Measurements from ENCODE around the gene SLC24A4. TPM values are rescaled to one million over a fixed set of nuclear protein-coding genes. Genes with fewer than 3 reads are reported as not detected.

Gene SLC24A4
- total and polyA plus RNA-seq, 4 donors, result 0.47 to 2.4 (median 1.0) TPM

DNA sequence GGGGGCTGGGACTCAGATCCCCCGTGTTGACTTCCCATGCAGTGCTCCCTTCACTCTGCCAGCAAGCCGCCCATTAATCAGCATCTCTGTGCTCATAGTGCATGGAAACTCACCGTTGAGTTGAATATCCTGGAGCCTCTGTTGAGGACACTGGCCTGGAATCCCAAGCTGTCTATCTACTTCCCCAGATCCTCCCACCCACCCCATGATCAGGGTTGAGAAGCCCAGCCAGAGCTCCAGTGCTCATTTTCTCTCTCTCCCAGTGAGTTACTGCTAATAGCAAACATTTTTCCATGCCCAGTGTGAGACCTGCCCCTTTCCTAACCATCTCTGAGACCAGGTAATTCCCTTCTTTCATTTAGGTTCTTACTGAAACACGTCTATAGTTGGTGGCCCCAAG is 88.2 kb downstream of the SLC24A4 start:
- Histone ChIP-seq H3K27ac (ENCODE audit: low read depth in 1 of 2, low read length in 1 of 2) (no peak overlapping the region), H3K4me3 (no peak overlapping the region), H3K4me1 (ENCODE audit: control insufficient read depth in 5 of 5, insufficient read depth in 5 of 5, low read length in 5 of 5) (peaks cover 0 to 6% (median 3%) of the 10 kb centered on the region in 5 donors), H3K9ac (ENCODE audit: insufficient read depth in 1 of 2, low read length in 2 of 2) (no peak overlapping the region), H3K27me3 (ENCODE audit: control insufficient read depth in 3 of 3, insufficient read depth in 3 of 3, low read length in 2 of 3) (no peaks in the 10 kb centered on the region), H3K9me3 (ENCODE audit: control insufficient read depth in 4 of 4, insufficient read depth in 3 of 4, low read length in 3 of 4) (peaks cover 0 to 7% (median 0%) of the 10 kb centered on the region in 4 donors), H3K36me3 (ENCODE audit: control insufficient read depth in 4 of 4, insufficient read depth in 4 of 4, low read length in 4 of 4) (no peaks in the 10 kb centered on the region)
- no peak for DNase-seq
- TF ChIP-seq, protein P1, sequence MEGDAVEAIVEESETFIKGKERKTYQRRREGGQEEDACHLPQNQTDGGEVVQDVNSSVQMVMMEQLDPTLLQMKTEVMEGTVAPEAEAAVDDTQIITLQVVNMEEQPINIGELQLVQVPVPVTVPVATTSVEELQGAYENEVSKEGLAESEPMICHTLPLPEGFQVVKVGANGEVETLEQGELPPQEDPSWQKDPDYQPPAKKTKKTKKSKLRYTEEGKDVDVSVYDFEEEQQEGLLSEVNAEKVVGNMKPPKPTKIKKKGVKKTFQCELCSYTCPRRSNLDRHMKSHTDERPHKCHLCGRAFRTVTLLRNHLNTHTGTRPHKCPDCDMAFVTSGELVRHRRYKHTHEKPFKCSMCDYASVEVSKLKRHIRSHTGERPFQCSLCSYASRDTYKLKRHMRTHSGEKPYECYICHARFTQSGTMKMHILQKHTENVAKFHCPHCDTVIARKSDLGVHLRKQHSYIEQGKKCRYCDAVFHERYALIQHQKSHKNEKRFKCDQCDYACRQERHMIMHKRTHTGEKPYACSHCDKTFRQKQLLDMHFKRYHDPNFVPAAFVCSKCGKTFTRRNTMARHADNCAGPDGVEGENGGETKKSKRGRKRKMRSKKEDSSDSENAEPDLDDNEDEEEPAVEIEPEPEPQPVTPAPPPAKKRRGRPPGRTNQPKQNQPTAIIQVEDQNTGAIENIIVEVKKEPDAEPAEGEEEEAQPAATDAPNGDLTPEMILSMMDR (IDR thresholded peaks at IDR 0.05; ENCODE audit: control extremely low read depth, extremely low read depth), result no peak
- WGBS, 2 donors, result 67 to 71% methylated on average over 4 of the region's 4 CpGs
- ATAC-seq (ENCODE audit: insufficient read depth, low FRiP score), result no peak

DNA sequence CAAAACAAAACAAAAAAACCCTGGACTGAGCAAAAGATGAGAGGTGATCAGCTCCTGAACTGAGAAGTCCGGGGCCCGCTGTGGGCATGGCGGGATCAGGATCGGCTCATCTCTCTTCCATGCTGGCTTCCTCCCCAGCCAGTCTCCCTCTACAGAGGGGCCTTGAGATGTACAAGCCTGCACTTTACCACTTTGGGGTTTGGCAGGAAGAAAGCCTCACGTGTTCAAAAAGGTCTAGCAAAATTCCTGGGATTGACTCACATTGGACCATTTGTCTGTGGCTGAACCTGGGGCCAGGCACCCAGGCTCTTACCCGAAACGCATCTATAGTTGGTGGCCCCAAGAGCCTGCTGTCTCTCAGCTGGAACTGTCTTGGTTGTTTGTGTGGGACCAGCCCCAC is 89.0 kb downstream of the SLC24A4 start:
- Histone ChIP-seq H3K27me3 (ENCODE audit: control insufficient read depth in 3 of 3, insufficient read depth in 3 of 3, low read length in 2 of 3) (no peaks in the 10 kb centered on the region), H3K4me3 (no peak overlapping the region), H3K4me1 (ENCODE audit: control insufficient read depth in 5 of 5, insufficient read depth in 5 of 5, low read length in 5 of 5) (peaks cover 0 to 4% (median 3%) of the 10 kb centered on the region in 5 donors), H3K27ac (ENCODE audit: low read depth in 1 of 2, low read length in 1 of 2) (no peak overlapping the region), H3K9ac (ENCODE audit: insufficient read depth in 1 of 2, low read length in 2 of 2) (no peak overlapping the region), H3K36me3 (ENCODE audit: control insufficient read depth in 4 of 4, insufficient read depth in 4 of 4, low read length in 4 of 4) (no peaks in the 10 kb centered on the region), H3K9me3 (ENCODE audit: control insufficient read depth in 4 of 4, insufficient read depth in 3 of 4, low read length in 3 of 4) (peaks cover 0 to 2% (median 0%) of the 10 kb centered on the region in 4 donors)
- DNase-seq (no peak), ATAC-seq (ENCODE audit: insufficient read depth, low FRiP score) (no peak)
- TF ChIP-seq, protein P1 (IDR thresholded peaks at IDR 0.05; ENCODE audit: control extremely low read depth, extremely low read depth), result no peak
- 79 to 90% methylated on average over 6 to 7 of the region's 7 CpGs for WGBS, 2 donors

DNA sequence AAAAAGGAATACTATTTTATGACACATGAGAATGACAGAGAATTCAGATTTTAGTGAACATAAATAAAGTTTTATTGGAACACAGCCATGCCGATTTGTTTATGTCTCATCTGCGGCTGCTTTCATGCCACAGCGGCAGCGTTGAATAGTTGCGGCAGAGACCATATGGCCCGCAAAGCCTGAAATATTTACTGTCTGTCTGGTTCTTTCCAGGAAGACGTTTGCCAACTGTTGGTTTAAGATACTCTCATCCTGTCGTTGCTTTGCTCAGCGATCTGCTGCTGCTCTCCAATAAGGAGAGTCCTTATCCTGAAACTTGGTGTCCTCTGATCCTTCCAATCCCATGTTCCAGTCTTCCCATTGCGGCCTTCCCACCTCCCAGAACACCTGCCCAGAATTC is 89.9 kb downstream of the SLC24A4 start:
- no peak overlapping the region for H3K4me3 ChIP-seq
- 65 to 67% methylated on average over 10 of the region's 10 CpGs for WGBS, 2 donors
- no peak overlapping the region for H3K27ac ChIP-seq (ENCODE audit: low read depth in 1 of 2, low read length in 1 of 2)
- DNase-seq, result peak in 1 of 3 donors; percentile 42
- H3K4me1 ChIP-seq (ENCODE audit: control insufficient read depth in 5 of 5, insufficient read depth in 5 of 5, low read length in 5 of 5), result peaks cover 0 to 4% (median 3%) of the 10 kb centered on the region in 5 donors
- H3K9ac ChIP-seq (ENCODE audit: insufficient read depth in 1 of 2, low read length in 2 of 2), result no peak overlapping the region
- no peaks in the 10 kb centered on the region for H3K36me3 ChIP-seq (ENCODE audit: control insufficient read depth in 4 of 4, insufficient read depth in 4 of 4, low read length in 4 of 4)
- H3K9me3 ChIP-seq (ENCODE audit: control insufficient read depth in 4 of 4, insufficient read depth in 3 of 4, low read length in 3 of 4), result peaks cover 0 to 2% (median 0%) of the 10 kb centered on the region in 4 donors
- no peaks in the 10 kb centered on the region for H3K27me3 ChIP-seq (ENCODE audit: control insufficient read depth in 3 of 3, insufficient read depth in 3 of 3, low read length in 2 of 3)
- no peak for ATAC-seq (ENCODE audit: insufficient read depth, low FRiP score)
- TF ChIP-seq, protein P1 (IDR thresholded peaks at IDR 0.05; ENCODE audit: control extremely low read depth, extremely low read depth), result no peak

DNA sequence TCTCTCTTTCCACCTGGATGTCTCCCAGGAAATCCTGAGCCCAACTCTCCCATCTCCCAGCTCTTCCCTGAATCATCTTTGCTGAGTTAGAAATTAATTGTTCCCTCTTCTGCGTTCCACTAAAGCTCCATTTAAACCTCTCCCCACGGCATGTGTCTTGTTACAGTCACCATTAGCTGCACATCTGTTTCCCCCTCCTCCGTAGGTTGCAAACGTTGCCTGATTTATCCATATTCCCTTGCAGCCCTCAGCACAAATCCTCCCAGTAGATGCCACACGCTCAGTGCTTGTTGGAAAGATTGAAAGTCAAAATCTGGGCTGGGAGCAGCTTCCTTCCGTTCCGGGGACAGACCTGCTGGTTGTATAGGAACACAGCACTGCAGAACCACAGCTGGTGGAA is 90.4 kb downstream of the SLC24A4 start:
- H3K36me3 ChIP-seq (ENCODE audit: control insufficient read depth in 4 of 4, insufficient read depth in 4 of 4, low read length in 4 of 4), result no peaks in the 10 kb centered on the region
- peaks cover 0 to 2% (median 0%) of the 10 kb centered on the region in 4 donors for H3K9me3 ChIP-seq (ENCODE audit: control insufficient read depth in 4 of 4, insufficient read depth in 3 of 4, low read length in 3 of 4)
- WGBS, 2 donors, result 55 to 69% methylated on average over 7 of the region's 7 CpGs
- TF ChIP-seq, protein P1 (IDR thresholded peaks at IDR 0.05; ENCODE audit: control extremely low read depth, extremely low read depth), result no peak
- H3K4me3 ChIP-seq, result no peak overlapping the region
- DNase-seq (no peak), ATAC-seq (ENCODE audit: insufficient read depth, low FRiP score) (no peak)
- peaks cover 0 to 4% (median 1%) of the 10 kb centered on the region in 5 donors for H3K4me1 ChIP-seq (ENCODE audit: control insufficient read depth in 5 of 5, insufficient read depth in 5 of 5, low read length in 5 of 5)
- H3K27ac ChIP-seq (ENCODE audit: low read depth in 1 of 2, low read length in 1 of 2), result no peak overlapping the region
- H3K9ac ChIP-seq (ENCODE audit: insufficient read depth in 1 of 2, low read length in 2 of 2), result no peak overlapping the region
- no peaks in the 10 kb centered on the region for H3K27me3 ChIP-seq (ENCODE audit: control insufficient read depth in 3 of 3, insufficient read depth in 3 of 3, low read length in 2 of 3)

Data from lung (tissue), 12 donors.